PC-9 (cell line): Measurements from ENCODE around the gene NRP1. TPM values are rescaled to one million over a fixed set of nuclear protein-coding genes. Genes with fewer than 3 reads are reported as not detected.

Source experiments
- BruUV-seq: library from RNA; stranded (reverse); fragments of 400-500 nt; replicated peaks from 2 replicates; lab custom pipeline; 2021; lab: Mats Ljungman, UMichigan
- CTCF ChIA-PET: fragments of 300-600 bp; sonication (Branson Sonifier 250); formaldehyde crosslinking; loops from one replicate; lab custom pipeline; 2022; ENCODE audit warnings: antibody characterized with exemption; lab: Charles Lee
- POLR2A ChIA-PET: fragments of 300-600 bp; sonication (Branson Sonifier 250); formaldehyde crosslinking; loops from one replicate; lab custom pipeline; 2022; ENCODE audit warnings: antibody characterized with exemption; ENCODE audit not compliant: unreplicated experiment; lab: Charles Lee
- DNase-seq, 2 experiments: peaks; one replicate each; pipeline versions ENCODE4 v3.0.0 to v3.0.0-alpha.2; 2015 to 2022; ENCODE audit warnings: mixed read lengths in 1 of 2
- H2AFZ ChIP-seq: fragments of 200-600 bp; sonication (generic); 2 replicates; pipeline ENCODE4 v1.8.1; 2017; ENCODE audit warnings: antibody characterized with exemption
- H3F3A ChIP-seq: fragments of 200-600 bp; sonication (generic); 2 replicates; pipeline ENCODE4 v1.8.1; 2017; ENCODE audit warnings: antibody characterized with exemption, mild to moderate bottlenecking, low read depth; ENCODE audit not compliant: insufficient read depth
- H3K27ac ChIP-seq: fragments of 200-600 bp; sonication (generic); 2 replicates; pipeline ENCODE4 v1.6.1; 2016; ENCODE audit warnings: mixed run types
- H3K27me3 ChIP-seq: fragments of 200-600 bp; sonication (generic); 2 replicates; pipeline ENCODE4 v1.6.1; 2016; ENCODE audit warnings: low read depth, mixed run types; ENCODE audit not compliant: insufficient read depth
- H3K36me3 ChIP-seq: fragments of 200-600 bp; sonication (generic); 2 replicates; pipeline ENCODE4 v1.6.1; 2016; ENCODE audit warnings: low read depth, mixed run types
- H3K4me1 ChIP-seq: fragments of 200-600 bp; sonication (generic); replicated peaks from 2 replicates; pipeline ENCODE4 v1.6.1; 2016; ENCODE audit warnings: mixed run types; ENCODE audit not compliant: insufficient read depth
- H3K4me2 ChIP-seq: fragments of 200-600 bp; sonication (generic); 2 replicates; pipeline ENCODE4 v1.6.1; 2017; ENCODE audit warnings: mixed run types
- H3K4me3 ChIP-seq: fragments of 200-600 bp; sonication (generic); 2 replicates; pipeline ENCODE4 v1.6.1; 2016; ENCODE audit warnings: mixed run types
- H3K79me2 ChIP-seq: fragments of 200-600 bp; sonication (generic); 2 replicates; pipeline ENCODE4 v1.6.1; 2017; ENCODE audit warnings: low read depth, mixed run types
- H3K9me2 ChIP-seq: fragments of 200-600 bp; sonication (generic); 2 replicates; pipeline ENCODE4 v1.8.1; 2017; ENCODE audit warnings: mild to moderate bottlenecking; ENCODE audit not compliant: insufficient read depth
- H3K9me3 ChIP-seq: fragments of 200-600 bp; sonication (generic); 2 replicates; pipeline ENCODE4 v1.8.1; 2016; ENCODE audit warnings: low read depth; ENCODE audit not compliant: insufficient read depth
- H4K20me1 ChIP-seq: fragments of 200-600 bp; sonication (generic); 2 replicates; pipeline ENCODE4 v1.8.1; 2017; ENCODE audit not compliant: insufficient read depth
- CTCF ChIP-seq: fragments of 200-600 bp; sonication (generic); conservative IDR thresholded peaks from 2 replicates; pipeline ENCODE4 v1.6.1; 2017; ENCODE audit warnings: mixed run types, antibody characterized with exemption, mild to moderate bottlenecking, moderate library complexity
- EZH2 ChIP-seq: fragments of 200-600 bp; sonication (generic); IDR thresholded peaks from 2 replicates; pipeline ENCODE4 v1.8.0; 2017; ENCODE audit warnings: antibody characterized with exemption, low read depth
- intact Hi-C: fragments of 100-400 bp; cut with micrococcal nuclease; formaldehyde crosslinking; loops from one replicate; pipeline ENCODE4 v1.10.0; 2022; ENCODE audit not compliant: unreplicated experiment
- total RNA-seq: library from RNA; stranded (reverse); gene quantifications from 2 replicates; pipeline ENCODE4 v1.2.3, GENCODE V29; 2021

Gene NRP1
- total RNA-seq, 1 experiment from 2014 or later: 30.5 TPM

DNA sequence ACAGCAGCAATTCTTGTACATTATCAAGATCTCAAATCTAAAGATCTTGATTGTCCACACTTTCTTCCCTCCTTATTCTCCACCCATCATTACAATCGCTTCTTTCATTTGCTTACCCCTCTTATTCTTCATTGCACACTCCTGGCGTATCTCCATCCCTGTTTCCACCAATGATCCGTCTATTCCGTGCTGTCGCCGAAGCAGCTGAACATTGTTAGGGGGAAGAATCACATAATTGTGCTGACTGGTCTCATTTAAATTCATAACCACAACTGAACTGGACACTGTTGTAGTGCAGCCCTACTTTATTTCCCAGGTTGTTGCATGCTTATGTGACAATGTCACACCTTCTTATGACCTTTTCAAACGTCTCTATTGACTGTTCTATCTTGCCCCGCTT is 18.9 kb upstream of the NRP1 start:
- DNase-seq: no peak
- Histone ChIP-seq H3K36me3 (no peaks in the 10 kb centered on the region), H3K4me1 (peaks cover 12% of the 10 kb centered on the region), H3K9me3 (no peaks in the 10 kb centered on the region), H3K27me3 (no peaks in the 10 kb centered on the region), H3K9me2 (no peaks in the 10 kb centered on the region), H4K20me1 (no peaks in the 10 kb centered on the region), H3K4me2 (no peak overlapping the region), H3K27ac (no peak overlapping the region), H3K4me3 (no peak overlapping the region), H2AFZ (no peak overlapping the region), H3F3A (no peaks in the 10 kb centered on the region), H3K79me2 (no peaks in the 10 kb centered on the region)
- no TSS peak for BruUV-seq
- no peak for TF ChIP-seq EZH2
- no peak for TF ChIP-seq CTCF
- POLR2A ChIA-PET: no interaction called here
- CTCF ChIA-PET: no interaction called here
- intact Hi-C loops: no loop called here

DNA sequence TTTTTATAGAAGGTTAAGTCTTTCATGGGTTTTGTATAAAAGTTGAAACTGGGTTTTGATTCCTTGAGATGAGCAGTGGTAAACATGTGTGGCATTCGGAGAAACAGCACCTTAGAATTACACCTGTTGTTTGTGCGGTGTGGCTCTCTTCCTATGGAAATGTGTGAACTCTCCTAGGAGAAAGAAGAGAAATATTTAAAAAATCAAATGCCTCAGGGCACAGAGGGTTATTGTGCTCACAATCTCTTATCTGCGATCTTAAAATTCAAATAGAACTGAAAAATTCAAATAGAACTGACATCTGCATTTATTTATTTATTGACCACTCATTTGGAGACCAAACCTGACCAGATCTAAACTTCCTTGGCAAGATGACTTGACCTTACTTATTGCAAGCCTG is 18.1 kb upstream of the NRP1 start:
- peaks cover 12% of the 10 kb centered on the region for H3K4me1 ChIP-seq
- ChIA-PET POLR2A (no interaction called here), CTCF (no interaction called here)
- H2AFZ ChIP-seq: no peak overlapping the region
- no peaks in the 10 kb centered on the region for H3K9me2 ChIP-seq
- no TSS peak for BruUV-seq
- intact Hi-C loops: no loop called here
- no peaks in the 10 kb centered on the region for H3K9me3 ChIP-seq
- no peaks in the 10 kb centered on the region for H3F3A ChIP-seq
- no peak overlapping the region for H3K27ac ChIP-seq
- no peaks in the 10 kb centered on the region for H3K36me3 ChIP-seq
- no peaks in the 10 kb centered on the region for H3K27me3 ChIP-seq
- no peak overlapping the region for H3K4me2 ChIP-seq
- TF ChIP-seq EZH2 (no peak), CTCF (no peak)
- no peak overlapping the region for H3K4me3 ChIP-seq
- H3K79me2 ChIP-seq: no peaks in the 10 kb centered on the region
- no peaks in the 10 kb centered on the region for H4K20me1 ChIP-seq
- DNase-seq: no peak

DNA sequence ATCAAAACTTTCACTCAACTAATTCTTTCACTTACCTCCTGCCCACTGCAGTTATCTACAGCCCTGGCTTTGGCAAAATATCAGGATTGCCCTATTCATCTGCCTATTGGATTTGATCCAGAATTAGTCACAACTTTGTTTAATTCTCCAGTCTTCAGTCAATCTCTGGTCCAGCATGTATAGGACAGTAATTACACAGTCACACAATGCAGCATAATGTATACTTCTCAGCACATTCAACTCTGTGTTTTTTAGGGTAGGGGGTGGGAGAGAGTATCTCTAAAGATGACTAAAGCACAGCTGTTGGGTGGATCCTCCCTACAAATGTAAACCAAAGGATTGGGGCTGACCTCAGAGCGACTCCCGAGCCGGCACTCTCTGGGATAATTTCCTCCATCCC is 17.7 kb upstream of the NRP1 start:
- no peaks in the 10 kb centered on the region for H3K79me2 ChIP-seq
- no peaks in the 10 kb centered on the region for H3K9me2 ChIP-seq
- peaks cover 12% of the 10 kb centered on the region for H3K4me1 ChIP-seq
- ChIA-PET CTCF (no interaction called here), POLR2A (no interaction called here)
- no peak for TF ChIP-seq EZH2
- no peak for TF ChIP-seq CTCF
- no TSS peak for BruUV-seq
- H3K9me3 ChIP-seq: no peaks in the 10 kb centered on the region
- H3F3A ChIP-seq: no peaks in the 10 kb centered on the region
- H3K27ac ChIP-seq: no peak overlapping the region
- no peaks in the 10 kb centered on the region for H3K27me3 ChIP-seq
- no peak overlapping the region for H3K4me3 ChIP-seq
- intact Hi-C loops: no loop called here
- peak in 1 of 2 experiments; percentile 37 for DNase-seq
- H2AFZ ChIP-seq: no peak overlapping the region
- H3K4me2 ChIP-seq: no peak overlapping the region
- H4K20me1 ChIP-seq: no peaks in the 10 kb centered on the region
- H3K36me3 ChIP-seq: no peaks in the 10 kb centered on the region
